Measurements from ENCODE around the gene TSSC4. TPM values are rescaled to one million over a fixed set of nuclear protein-coding genes. Genes with fewer than 3 reads are reported as not detected.
A peak's percentile ranks its signal among the peaks of the same experiment; 100 is the strongest.

TSSC4 gene
- total RNA-seq, 1 experiment from 2014 or later: 60.9 TPM

DNA sequence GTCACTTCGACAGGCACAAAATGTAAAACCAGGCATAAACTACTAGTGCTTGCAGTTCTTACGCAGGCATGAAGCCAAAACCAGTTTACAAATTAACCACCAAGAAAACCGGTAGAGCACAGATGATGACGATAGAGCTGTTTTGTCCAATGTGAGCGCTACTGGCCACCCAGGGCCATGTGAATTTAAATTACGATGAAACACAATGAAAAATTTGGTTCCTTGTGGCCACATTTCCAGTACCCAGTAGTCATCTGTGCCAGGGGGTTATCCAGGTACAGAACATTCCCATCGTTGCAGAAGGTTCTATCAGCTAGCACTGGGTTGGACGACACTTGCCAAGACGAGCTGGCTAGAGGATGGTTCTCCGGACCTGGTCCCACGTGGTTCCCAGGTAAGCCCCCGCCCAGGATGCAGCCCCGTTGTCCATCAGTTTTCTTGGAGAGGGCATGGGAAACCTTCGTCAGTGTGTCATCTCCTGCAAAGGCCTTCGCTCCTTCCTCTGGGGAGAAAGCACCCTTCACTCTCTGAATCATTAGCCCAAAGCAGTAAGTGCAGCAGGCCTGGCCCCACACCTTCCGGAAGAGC, 24.5 kb upstream of the TSSC4 start:
- no peaks in the 10 kb centered on the region for H3K9me3 Mint-ChIP-seq (ENCODE audit: unreplicated experiment)
- ChIA-PET POLR2A (interaction anchor here (1.1 kb wide), 1 partner anchor 9 kb away, joined by 6 read pairs; no protein-coding TSS in a partner anchor), CTCF (no interaction called here)
- TF ChIP-seq CTCF (IDR thresholded peaks at IDR 0.05; ENCODE audit: insufficient read depth in 1 of 2, low read depth in 1 of 2, low read length in 1 of 2, severe bottlenecking in 1 of 2, unreplicated experiment in 1 of 2): no peak
- peaks cover 20% of the 10 kb centered on the region for H3K4me1 ChIP-seq
- BruUV-seq (replicated peaks): no TSS peak
- intact Hi-C loops (cut with micrococcal nuclease; ENCODE audit: unreplicated experiment): no loop called here
- no peaks in the 10 kb centered on the region for H3K9me3 ChIP-seq
- H3K36me3 ChIP-seq (ENCODE audit: control insufficient read depth, insufficient read depth, low read length): no peaks in the 10 kb centered on the region; the same call in 1 of the 2 replicates
- no peak for DNase-seq
- no peaks in the 10 kb centered on the region for H3K27me3 ChIP-seq (replicated peaks; ENCODE audit: control insufficient read depth, insufficient read depth, low read length)
- H3K27ac Mint-ChIP-seq (ENCODE audit: unreplicated experiment): no peak overlapping the region
- H3K36me3 Mint-ChIP-seq (ENCODE audit: insufficient read depth, unreplicated experiment): peaks cover 28% of the 10 kb centered on the region
- H3K27me3 Mint-ChIP-seq (ENCODE audit: insufficient read depth, unreplicated experiment): no peaks in the 10 kb centered on the region
- peak overlapping the region; percentile 85 for H3K4me3 Mint-ChIP-seq (ENCODE audit: unreplicated experiment)
- no peak overlapping the region for H3K4me3 ChIP-seq (ENCODE audit: low read depth, low read length)
- H3K4me1 Mint-ChIP-seq (ENCODE audit: low read depth, unreplicated experiment): peaks cover 7% of the 10 kb centered on the region

GRCh38 chr11:2376751-2377451, 23.6 kb upstream of the TSSC4 start, which contains the start of gene CD81:
CD81 (plus strand) TSS chr11:2377310; CDS start chr11:2377550, 240 bp downstream.
- no peaks in the 10 kb centered on the region for H3K27me3 Mint-ChIP-seq (ENCODE audit: insufficient read depth, unreplicated experiment)
- DNase-seq: peak in 1 of 2 experiments; percentile 64
- peak within 1 kb of the TSS; percentile 69 for H3K27ac Mint-ChIP-seq (ENCODE audit: unreplicated experiment)
- peaks cover 7% of the 10 kb centered on the region for H3K4me1 Mint-ChIP-seq (ENCODE audit: low read depth, unreplicated experiment)
- no peak for TF ChIP-seq CTCF (IDR thresholded peaks at IDR 0.05; ENCODE audit: insufficient read depth in 1 of 2, low read depth in 1 of 2, low read length in 1 of 2, severe bottlenecking in 1 of 2, unreplicated experiment in 1 of 2)
- H3K4me3 Mint-ChIP-seq (ENCODE audit: unreplicated experiment): peak within 1 kb of the TSS; percentile 85
- peaks cover 20% of the 10 kb centered on the region for H3K4me1 ChIP-seq
- no peaks in the 10 kb centered on the region for H3K27me3 ChIP-seq (replicated peaks; ENCODE audit: control insufficient read depth, insufficient read depth, low read length)
- ChIA-PET POLR2A (interaction anchor here (0.5 to 1.8 kb wide), 20 partner anchors 10 to 1037 kb away, joined by 3 to 35 read pairs (median 4); partner anchors contain the start of gene TSSC4), CTCF (interaction anchor here (0.5 to 1.8 kb wide), 5 partner anchors 13 to 179 kb away, joined by 3 to 14 read pairs (median 4); partner anchors contain the start of gene TSSC4)
- H3K4me3 ChIP-seq (ENCODE audit: low read depth, low read length): peak within 1 kb of the TSS; percentile 72
- BruUV-seq (replicated peaks): no TSS peak
- H3K9me3 ChIP-seq: no peaks in the 10 kb centered on the region
- no peaks in the 10 kb centered on the region; the same call in 1 of the 2 replicates for H3K36me3 ChIP-seq (ENCODE audit: control insufficient read depth, insufficient read depth, low read length)
- no peaks in the 10 kb centered on the region for H3K9me3 Mint-ChIP-seq (ENCODE audit: unreplicated experiment)
- peaks cover 28% of the 10 kb centered on the region for H3K36me3 Mint-ChIP-seq (ENCODE audit: insufficient read depth, unreplicated experiment)
- intact Hi-C loops (cut with micrococcal nuclease; ENCODE audit: unreplicated experiment): no loop called here
